ENCODE results near the gene TMEM139. TPM values are rescaled to one million over a fixed set of nuclear protein-coding genes. Genes with fewer than 3 reads are reported as not detected.
"Not testable (repeated sequence)": the region's sequence is repeated elsewhere in the genome, so short reads cannot be mapped to it uniquely, and the experiment has no call there.

TMEM139 gene
- total RNA-seq, 2 donors from 2014 or later, result 2.3 to 4.1 TPM

DNA sequence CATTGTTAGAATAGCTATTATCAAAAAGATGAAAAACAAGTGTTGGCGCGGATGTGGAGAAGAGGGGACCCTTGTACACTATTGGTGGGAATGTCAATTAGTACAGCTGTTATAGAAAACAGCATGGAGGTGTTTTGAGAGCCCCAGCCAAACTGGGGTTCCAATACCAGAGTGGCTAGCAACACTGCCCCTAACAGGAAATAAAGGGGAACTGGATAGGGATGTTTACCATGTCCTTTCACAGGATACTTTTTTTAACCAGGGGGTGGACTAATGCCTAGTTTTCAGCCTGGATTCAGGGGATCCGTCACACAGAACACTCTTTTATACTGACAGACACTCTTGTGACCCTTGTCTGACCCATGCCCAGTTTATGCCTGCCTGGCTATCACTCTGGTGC is 28.4 kb upstream of the TMEM139 start:
- DNase-seq (no peak), ATAC-seq (no peak)
- intact Hi-C loops (cut with DNase I), result no loop called here

DNA sequence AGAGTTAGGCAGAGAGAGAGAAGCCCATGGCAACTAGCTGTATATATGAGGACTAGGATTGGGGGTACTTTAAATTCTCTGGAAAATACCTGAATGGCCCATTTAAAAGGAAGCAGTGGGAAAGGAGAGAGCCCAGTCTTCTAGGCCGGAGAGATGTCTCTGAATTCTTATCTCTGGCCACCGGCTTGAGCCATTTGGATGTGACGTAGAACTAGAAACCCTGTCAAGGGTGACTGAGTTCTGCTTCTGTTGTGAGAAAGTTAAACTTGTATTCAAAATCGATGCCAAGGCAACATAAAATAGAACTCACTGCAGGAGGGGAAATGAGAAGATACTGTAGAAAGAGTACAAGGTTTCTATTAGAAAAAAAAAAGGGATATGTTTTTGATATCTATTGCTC is 27.8 kb upstream of the TMEM139 start:
- intact Hi-C loops (cut with DNase I), result no loop called here
- no peak for DNase-seq
- no peak for ATAC-seq

DNA sequence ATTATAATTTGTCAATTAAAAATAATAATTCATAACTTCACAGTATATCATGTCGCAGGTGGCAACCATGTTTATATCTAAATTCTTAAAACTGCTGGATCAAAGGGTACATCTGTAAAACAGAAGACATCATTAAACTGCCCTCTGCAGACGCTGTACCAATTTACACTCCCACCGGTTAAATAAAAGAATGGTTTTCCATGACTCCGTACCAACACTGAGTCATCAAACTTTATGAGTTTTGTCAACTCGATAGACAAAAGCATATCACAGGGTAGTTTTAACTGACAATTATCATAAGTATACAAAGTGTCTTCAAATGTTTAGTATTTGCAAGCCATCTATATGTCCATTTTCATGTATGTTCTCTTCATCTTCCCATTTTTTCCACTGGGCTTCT is 27.3 kb upstream of the TMEM139 start:
- no peak for DNase-seq
- ATAC-seq, result no peak
- intact Hi-C loops (cut with DNase I), result no loop called here

DNA sequence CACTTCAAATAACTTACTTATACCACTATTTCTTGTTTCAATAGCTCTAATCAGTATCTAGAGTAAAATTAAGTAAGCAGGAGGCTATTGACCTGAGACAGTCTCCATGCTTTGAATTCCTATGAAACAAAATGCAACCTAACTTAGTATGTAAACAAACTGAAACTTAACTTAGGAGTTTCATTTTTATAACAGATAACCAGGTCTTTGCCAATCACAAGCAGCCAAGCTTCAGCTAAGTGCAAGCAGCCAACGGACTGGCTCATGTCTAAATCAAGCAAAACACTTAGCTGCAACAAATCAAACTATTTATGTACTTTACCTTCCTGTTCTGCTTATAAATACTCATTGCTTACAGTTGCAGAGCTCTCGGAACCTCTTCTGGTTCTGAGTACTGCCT is 25.9 kb upstream of the TMEM139 start:
- intact Hi-C loops (cut with DNase I), result no loop called here
- ATAC-seq, result peak in 1 of 2 donors; percentile 19
- DNase-seq, result no peak

DNA sequence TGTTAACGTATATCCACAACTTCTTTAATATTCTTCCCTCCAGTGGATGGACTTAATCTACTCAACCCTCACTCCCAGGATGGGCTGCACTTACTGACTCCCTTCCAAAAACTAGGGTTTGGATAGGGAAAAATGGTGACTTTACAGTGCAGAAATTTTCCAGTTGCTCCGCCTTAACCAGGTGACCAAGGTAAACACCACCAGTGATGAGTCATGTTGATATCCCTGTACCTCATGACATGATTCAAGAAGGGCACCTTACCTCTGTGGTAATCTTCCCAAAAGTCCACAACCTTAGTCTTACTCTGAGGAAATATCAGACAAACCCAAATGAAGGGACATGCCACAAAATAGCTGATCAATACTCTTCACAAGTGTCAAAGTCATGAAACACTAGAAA is 25.0 kb upstream of the TMEM139 start:
- ATAC-seq, result no peak
- DNase-seq, result no peak
- intact Hi-C loops (cut with DNase I), result no loop called here

DNA sequence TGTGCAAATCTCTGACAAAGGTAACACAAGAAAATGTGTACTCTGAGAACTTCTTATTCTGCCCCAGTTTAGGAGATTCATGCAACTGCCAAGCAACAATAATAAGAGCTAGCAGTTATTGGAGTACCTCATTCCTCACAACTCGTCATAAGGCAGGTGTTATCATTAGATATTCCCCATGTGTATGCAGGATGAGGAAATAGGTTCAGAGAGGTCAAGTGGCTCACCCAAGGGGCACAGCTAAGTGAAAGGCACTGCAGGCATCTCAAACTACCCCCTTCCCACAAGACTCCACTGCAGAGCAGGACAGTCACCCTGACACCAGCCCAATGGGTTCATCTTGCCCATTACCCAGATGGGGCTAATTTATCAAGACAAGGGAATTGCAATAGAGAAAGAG is 22.9 kb upstream of the TMEM139 start:
- intact Hi-C loops (cut with DNase I), result no loop called here
- DNase-seq (no peak), ATAC-seq (no peak)

DNA sequence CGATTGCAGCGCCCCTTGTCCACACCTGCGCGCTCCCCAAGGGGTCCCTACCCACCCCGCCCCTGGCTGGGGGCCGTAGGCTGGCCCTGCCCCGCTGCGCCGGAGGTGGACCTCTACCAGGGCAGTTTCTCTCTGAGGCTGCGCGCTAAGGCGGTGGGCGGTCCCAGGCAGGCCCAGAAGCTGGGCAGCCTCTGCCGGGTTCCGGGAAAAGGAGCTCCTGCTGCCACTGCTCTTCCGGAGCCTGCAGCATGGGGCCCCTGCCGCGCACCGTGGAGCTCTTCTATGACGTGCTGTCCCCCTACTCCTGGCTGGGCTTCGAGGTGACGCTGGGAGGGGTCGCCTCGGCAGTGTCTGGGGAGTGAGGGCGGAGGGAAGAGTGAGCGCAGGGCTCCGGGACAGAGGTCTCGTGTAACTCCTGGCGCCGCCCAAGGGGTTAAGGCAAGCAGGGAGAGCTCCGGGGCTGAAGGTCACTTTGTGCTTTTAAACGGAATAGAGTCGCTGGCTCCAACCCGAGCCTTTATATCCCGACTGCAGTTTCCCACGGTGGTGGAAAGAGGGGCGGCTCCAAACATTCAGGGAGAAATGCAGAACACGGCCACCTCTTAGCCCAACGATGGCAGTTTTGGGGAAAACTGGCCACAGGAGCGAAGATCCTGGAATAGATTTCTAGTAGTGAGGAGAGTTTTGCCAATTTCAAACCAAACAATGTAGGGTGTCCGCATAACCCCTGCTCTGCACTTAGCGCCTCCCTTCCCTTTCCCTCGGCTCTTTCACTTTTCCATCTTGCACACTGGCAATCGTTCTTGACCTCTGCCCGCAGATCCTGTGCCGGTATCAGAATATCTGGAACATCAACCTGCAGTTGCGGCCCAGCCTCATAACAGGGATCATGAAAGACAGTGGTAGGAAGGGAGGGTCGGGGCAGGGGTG is 21.2 kb upstream of the TMEM139 start, which contains the start of gene GSTK1:
Gene GSTK1, plus strand, starts transcription at position 176 of the 930 bp plus-strand sequence. Its CDS starts 73 bp downstream, at position 249.
- ATAC-seq (peak; percentile 98 to 99), DNase-seq (peak; percentile 92)
- intact Hi-C loops (cut with DNase I), result no loop called here

DNA sequence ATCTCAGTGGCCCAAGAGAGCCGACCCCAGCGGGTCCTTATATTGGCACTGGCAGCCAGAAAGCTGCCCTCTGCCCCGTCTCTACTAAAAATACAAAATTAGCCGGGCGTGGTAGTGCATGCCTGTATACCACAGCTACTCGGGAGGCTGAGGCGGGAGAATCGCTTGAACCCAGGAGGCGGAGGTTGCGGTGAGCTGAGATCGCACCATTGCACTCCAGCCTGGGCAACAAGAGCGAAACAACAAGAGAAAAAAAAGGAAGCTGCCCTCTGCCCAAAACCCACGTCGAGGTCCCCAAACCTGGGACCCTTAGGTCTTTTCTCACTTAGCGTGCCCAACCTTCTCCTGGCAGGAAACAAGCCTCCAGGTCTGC is 20.6 kb upstream of the TMEM139 start:
- ATAC-seq; intact Hi-C loops (cut with DNase I); DNase-seq: not testable (repeated sequence)

DNA sequence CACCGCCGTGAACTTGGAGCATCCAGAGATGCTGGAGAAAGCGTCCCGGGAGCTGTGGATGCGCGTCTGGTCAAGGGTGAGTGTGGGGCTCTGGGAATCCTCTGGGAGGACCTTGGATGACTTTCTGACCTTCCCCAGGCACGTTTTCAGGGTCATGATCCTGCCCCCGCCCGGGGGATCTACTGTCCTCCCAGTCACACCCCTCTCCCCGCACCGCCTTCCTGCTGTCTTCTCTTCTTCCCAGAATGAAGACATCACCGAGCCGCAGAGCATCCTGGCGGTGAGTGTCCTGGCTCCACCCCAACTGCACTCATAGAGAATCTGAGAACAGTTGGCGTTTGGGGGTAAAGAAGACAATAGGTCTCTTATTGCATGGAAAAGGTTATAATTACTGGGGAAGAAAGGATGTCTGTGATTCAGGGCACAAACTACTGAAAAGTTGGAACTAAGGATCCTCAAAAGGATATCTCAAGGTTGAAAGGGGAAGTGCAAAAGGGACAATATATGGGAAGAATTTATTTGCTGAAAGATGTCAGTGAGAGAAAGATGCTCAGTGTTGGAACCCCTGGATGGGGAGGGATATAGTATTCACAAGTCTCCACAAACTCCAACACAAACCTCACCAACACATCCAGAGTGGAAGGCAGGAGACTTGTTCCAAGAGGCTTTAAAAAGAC is 19.6 kb upstream of the TMEM139 start:
- ATAC-seq (no peak), DNase-seq (no peak)
- intact Hi-C loops (cut with DNase I), result no loop called here

DNA sequence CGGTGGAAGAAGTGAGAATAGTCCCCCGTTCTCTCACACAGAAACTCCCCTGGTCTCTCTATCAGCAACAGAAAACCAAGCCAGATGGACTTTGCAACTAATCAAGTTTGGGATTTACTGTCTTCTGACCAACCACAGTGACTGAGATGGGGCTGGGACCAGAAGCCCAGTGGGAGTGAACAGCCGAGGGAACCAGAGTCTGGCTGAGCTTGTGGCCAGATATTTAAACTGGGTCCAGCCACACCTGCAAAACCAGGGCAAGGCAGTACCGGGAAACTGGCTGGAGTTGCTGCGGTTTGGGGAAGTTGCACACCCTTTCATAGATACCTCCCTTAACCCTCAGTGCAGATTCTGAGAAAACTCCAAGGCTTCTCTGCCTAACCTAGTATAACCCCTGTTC is 15.5 kb upstream of the TMEM139 start:
- DNase-seq (no peak), ATAC-seq (no peak)
- intact Hi-C loops (cut with DNase I), result no loop called here

DNA sequence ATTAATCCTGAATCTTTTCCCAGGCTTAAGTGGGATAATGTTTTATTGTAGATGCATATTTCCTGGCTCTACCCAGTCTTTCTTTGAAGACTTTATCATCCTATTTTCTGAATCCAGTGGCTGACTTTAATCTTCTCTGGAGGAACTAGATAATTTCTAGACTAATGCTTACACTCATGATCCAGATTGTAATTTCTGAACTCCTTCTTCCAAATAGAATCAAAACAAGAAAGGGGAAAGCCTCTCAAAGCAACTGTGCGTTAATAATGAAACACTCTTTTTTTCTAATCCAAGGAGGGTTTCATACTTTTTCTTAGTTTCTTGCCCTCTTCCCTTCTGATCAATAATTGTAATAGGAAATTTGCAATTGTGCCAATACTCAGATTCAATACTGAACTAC is 13.5 kb upstream of the TMEM139 start:
- intact Hi-C loops (cut with DNase I), result no loop called here
- DNase-seq, result no peak
- ATAC-seq, result no peak

DNA sequence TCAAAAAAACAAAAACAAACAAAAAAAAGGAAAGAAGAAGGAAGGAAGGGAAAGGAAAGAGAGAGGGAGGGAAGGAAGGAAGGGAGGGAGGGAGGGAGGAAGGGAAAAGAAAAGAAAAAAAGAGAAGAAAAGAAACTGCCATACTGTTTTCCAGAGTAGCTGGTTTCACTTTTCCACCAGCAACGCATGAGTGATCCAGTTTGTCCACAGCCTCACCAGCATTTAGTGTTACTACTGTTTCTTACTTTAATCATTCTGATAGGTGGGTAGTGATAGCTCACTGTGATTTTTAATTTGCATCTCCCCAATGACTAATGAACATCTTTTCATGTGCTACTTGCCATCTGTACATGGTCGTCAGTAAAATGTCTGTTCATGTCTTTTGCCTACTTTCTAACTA is 11.9 kb upstream of the TMEM139 start:
- intact Hi-C loops (cut with DNase I), result no loop called here
- DNase-seq, result no peak
- no peak for ATAC-seq

DNA sequence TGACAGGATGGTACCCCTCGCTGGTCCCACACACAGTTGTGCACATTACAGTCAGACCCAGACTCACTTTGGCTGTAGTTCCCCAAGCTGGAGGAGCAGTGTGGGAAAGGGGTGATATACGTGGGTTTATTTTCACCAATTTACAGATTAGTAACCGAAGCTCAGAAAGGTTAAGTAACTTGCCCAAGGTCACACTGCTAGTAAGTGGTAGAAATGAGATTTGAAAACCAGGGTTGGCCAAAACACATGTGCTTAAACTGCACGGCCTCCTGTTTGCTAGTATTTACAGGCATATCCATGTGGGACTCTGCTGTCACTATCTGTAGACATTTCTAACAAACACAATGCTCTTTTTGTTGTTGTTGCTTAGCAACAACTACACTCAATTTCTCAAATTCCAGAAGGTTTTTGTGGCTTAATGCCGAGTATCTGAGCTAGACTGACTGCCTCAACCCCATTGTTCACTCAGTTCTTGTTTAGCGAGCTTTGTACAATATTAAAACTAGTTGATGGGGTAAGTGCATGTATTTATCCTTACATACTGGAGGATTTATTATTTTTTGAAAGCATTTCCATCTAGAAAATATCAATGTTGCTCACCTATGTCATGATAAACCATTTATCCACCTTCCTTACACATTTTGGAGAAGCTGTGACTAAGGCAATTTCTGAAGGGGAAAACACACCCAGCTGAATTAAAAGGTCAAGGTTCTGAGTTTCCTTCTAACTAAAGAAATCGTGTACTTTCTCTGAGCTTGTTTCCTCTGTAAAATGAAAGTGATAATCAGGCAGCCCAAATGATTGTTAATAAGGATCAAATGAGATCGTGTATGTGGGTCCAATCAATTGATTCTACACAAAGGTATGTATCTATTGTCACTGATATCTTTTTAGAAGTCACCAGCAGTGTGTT is 5.3 kb upstream of the TMEM139 start:
- ATAC-seq (peak; percentile 72 to 73), DNase-seq (no peak)
- intact Hi-C loops (cut with DNase I), result no loop called here

DNA sequence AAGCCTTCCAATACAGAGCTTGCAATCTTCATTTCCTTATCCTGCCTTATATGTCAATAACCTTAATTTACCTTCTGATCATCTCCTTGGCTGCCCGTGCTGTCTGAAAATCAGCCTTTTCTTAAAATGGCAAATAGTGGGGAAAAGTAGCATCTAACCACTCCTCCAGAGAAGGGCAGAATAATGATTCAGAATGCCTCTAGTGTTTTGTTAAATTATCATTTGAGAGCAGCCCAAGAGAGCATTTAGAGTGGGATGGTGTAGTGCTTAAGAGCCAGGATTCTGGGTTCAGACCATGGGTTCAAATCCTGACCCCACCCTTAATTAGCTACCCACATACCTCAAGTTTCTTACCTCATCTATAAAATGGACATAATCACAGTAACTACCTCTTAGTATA is 4.6 kb upstream of the TMEM139 start:
- DNase-seq (no peak), ATAC-seq (no peak)
- intact Hi-C loops (cut with DNase I), result no loop called here

DNA sequence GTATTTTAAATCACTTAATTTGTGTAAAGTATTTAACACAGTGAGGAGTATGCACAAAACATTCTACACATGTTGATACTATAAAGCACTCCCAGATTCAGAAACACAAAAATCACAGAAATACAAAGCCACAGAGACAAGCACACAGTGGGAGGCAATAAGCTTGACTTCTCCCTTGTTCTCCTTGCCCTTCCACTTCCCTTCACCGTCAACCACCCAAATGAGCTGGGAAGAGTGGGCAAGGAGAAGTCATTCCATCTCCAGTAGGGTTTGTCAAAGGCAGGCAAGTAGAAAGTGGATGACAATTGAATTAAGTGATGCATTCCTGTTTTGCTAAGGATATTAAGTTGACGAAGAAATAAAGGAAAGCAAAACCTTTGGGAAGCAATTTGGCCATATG is 4.2 kb upstream of the TMEM139 start:
- DNase-seq (no peak), ATAC-seq (no peak)
- intact Hi-C loops (cut with DNase I), result no loop called here

DNA sequence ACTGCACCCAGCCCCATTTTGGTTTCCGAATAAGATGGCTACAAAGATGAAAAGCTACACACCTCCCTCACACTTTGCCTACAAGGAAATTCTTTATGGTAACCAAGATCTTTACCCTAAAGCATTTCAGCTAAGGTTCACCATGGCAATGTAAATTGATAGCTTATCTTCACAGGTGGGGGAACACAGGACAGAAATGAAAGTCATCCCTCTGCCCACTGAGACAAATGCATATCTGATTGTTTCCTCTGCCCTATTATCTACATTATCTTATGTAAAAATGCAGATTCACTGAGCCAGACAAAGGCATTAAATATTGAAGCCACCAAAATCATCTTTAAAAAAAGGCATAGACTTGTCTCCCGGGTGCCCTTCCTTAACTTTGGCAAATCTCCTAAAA is 3.2 kb upstream of the TMEM139 start:
- DNase-seq (no peak), ATAC-seq (no peak)
- intact Hi-C loops (cut with DNase I), result no loop called here

DNA sequence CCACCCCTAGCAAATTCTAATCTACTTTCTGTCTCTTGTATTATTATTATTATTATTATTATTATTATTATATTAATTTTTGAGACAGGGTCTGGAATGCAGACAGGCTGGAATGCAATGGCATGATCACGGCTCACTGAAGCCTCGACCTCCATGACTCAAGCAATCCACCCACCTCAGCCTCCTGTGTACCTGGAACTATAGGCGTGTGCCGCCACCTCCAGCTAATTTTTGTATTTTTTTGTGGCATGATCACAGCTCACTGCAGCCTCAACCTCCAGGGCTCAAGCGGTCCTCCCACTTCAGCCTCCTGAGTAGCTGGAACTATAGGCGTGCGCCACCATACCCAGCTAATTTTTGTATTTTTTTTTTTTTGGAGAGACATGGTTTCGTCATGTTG is 2.6 kb upstream of the TMEM139 start:
- intact Hi-C loops (cut with DNase I), result no loop called here
- no peak for DNase-seq
- ATAC-seq, result no peak

DNA sequence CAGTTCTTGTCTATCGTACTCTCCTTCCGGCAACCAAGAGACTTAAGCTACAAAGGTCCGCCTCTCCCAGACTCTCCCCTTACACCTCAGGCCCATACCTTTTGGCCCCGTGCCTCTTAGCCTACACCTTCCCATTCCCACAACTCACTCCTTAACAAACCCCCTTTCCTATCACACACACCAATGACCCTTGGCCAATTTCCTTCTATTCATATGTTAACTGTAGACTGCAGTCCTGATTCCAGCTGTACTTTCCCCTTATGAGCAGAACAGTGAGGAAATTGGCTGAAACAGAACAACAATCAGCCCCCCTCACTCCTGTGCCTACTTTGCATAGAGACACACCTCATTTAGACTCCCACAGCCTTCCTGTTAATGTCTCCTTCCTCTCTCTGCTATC is 1.4 kb upstream of the TMEM139 start:
- no peak for ATAC-seq
- DNase-seq, result no peak
- intact Hi-C loops (cut with DNase I), result no loop called here

DNA sequence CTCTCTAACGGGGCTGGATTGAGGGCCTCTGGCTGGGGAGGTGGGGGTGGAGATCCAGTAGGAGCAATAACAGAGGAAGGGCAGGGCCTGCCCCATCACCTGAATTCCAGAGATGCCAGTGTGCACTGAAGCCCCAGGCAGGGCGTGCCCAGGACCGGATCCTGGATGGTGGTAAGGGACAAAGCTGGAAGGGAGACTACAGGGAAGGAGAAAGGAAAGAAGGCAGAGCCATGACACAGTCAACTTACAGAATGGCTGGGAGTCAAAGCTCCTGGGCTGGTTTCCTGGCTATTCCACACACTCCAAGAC is 666 bp downstream of the TMEM139 start:
- intact Hi-C loops (cut with DNase I), result no loop called here
- DNase-seq, result no peak
- no peak for ATAC-seq
